Measurements from ENCODE around the gene ARID1B. TPM values are rescaled to one million over a fixed set of nuclear protein-coding genes. Genes with fewer than 3 reads are reported as not detected.

Gene ARID1B
- total and polyA plus RNA-seq, 2 donors (not counting 1 experiment from before 2014, with no cell fraction given) = 47.2 to 280 TPM

DNA sequence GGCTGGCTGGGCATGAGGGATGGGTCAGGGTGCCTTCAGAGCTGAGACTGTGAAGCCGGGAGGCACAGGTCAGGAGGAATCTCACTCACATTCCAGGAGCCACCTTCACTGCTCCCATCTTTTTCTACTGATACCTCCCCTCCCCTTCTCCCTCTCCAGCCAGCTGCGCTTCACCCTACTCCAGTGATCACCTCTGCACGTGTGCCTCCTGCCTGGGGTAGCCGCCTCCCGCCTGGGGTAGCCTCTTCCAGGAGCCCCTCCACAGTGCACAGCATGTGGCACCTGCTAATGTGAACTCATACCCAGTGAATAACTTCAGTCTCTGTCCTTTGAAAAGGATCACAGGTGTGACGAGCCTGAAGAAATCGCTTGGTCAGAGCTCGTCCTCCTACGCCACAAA, 313.6 kb downstream of the ARID1B start:
- POLR2A ChIA-PET = no interaction called here
- no peaks in the 10 kb centered on the region for H3K9me3 ChIP-seq (ENCODE audit: control extremely low read depth in 1 of 3, control insufficient read depth in 2 of 3, insufficient read depth in 1 of 3, low read length in 2 of 3)

GRCh38 chr6:157091243-157091642, 314.1 kb downstream of the ARID1B start:
- no peaks in the 10 kb centered on the region for H3K27me3 ChIP-seq (replicated peaks in 1 of 4; ENCODE audit: control extremely low read depth in 1 of 4, control insufficient read depth in 3 of 4, insufficient read depth in 4 of 4, low read length in 3 of 4)
- no peaks in the 10 kb centered on the region for H3K9me3 ChIP-seq (ENCODE audit: control extremely low read depth in 1 of 3, control insufficient read depth in 2 of 3, insufficient read depth in 1 of 3, low read length in 2 of 3)
- H3K4me1 Mint-ChIP-seq = peaks cover 32% of the 10 kb centered on the region
- no CpG with 5 or more reads among the region's 2 CpGs for WGBS (ENCODE audit: insufficient coverage)
- H3K4me3 Mint-ChIP-seq = no peak overlapping the region
- H3K27me3 Mint-ChIP-seq = no peaks in the 10 kb centered on the region
- TF ChIP-seq EZH2 (IDR thresholded peaks at IDR 0.05; ENCODE audit: borderline replicate concordance, insufficient read depth, low read depth, low read length, poor library complexity, severe bottlenecking) = no peak
- TF ChIP-seq, protein P1, sequence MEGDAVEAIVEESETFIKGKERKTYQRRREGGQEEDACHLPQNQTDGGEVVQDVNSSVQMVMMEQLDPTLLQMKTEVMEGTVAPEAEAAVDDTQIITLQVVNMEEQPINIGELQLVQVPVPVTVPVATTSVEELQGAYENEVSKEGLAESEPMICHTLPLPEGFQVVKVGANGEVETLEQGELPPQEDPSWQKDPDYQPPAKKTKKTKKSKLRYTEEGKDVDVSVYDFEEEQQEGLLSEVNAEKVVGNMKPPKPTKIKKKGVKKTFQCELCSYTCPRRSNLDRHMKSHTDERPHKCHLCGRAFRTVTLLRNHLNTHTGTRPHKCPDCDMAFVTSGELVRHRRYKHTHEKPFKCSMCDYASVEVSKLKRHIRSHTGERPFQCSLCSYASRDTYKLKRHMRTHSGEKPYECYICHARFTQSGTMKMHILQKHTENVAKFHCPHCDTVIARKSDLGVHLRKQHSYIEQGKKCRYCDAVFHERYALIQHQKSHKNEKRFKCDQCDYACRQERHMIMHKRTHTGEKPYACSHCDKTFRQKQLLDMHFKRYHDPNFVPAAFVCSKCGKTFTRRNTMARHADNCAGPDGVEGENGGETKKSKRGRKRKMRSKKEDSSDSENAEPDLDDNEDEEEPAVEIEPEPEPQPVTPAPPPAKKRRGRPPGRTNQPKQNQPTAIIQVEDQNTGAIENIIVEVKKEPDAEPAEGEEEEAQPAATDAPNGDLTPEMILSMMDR (IDR thresholded peaks at IDR 0.05) = no peak
- ATAC-seq (ENCODE audit: low read depth) = no peak
- CTCF ChIA-PET = interaction anchor here (1.1 kb wide), 1 partner anchor 12 kb away, joined by 3 read pairs; no protein-coding TSS in a partner anchor
- peaks cover 73% of the 10 kb centered on the region for H4K20me1 ChIP-seq (ENCODE audit: control insufficient read depth, insufficient read depth, low read length, poor library complexity, severe bottlenecking)
- no peaks in the 10 kb centered on the region for H3K9me3 Mint-ChIP-seq (ENCODE audit: insufficient read depth)
- POLR2A ChIA-PET = no interaction called here
- H3K36me3 ChIP-seq (replicated peaks in 1 of 2; ENCODE audit: control extremely low read depth in 1 of 2, control insufficient read depth in 1 of 2, extremely low read depth in 1 of 2, insufficient read depth in 2 of 2, low read length in 1 of 2) = peaks cover 7 to 32% of the 10 kb centered on the region in 2 experiments
- H3K4me1 ChIP-seq (ENCODE audit: control insufficient read depth in 2 of 2, insufficient read depth in 2 of 2, low read length in 2 of 2) = peaks cover 14 to 16% of the 10 kb centered on the region in 2 donors
- H3K9ac ChIP-seq (ENCODE audit: low read length) = no peak overlapping the region
- no peak for DNase-seq
- no peak overlapping the region for H2AFZ ChIP-seq (ENCODE audit: insufficient read depth, low read depth, low read length, poor library complexity, severe bottlenecking)
- H3K4me3 ChIP-seq (ENCODE audit: control extremely low read depth in 1 of 5, extremely low read depth in 1 of 5, insufficient read depth in 1 of 5, low read depth in 2 of 5, low read length in 4 of 5) = no peak overlapping the region
- H3K27ac ChIP-seq (ENCODE audit: low read length in 2 of 2) = no peak overlapping the region
- intact Hi-C loops (cut with micrococcal nuclease) = no loop called here
- H3K27ac Mint-ChIP-seq = no peak overlapping the region
- H3K79me2 ChIP-seq (ENCODE audit: control insufficient read depth, insufficient read depth, low read length) = peaks cover 75% of the 10 kb centered on the region
- H3K4me2 ChIP-seq (replicated peaks; ENCODE audit: low read depth, low read length, poor library complexity, severe bottlenecking) = no peak overlapping the region

More for the DNA sequence above, 313.6 kb downstream of the ARID1B start:
- peaks cover 68% of the 10 kb centered on the region for H4K20me1 ChIP-seq (ENCODE audit: control insufficient read depth, insufficient read depth, low read length, poor library complexity, severe bottlenecking)
- ATAC-seq (ENCODE audit: low read depth) = no peak
- H3K4me1 ChIP-seq (ENCODE audit: control insufficient read depth in 2 of 2, insufficient read depth in 2 of 2, low read length in 2 of 2) = peaks cover 14 to 16% of the 10 kb centered on the region in 2 donors
- H2AFZ ChIP-seq (ENCODE audit: insufficient read depth, low read depth, low read length, poor library complexity, severe bottlenecking) = no peak overlapping the region
- WGBS (ENCODE audit: insufficient coverage) = 92% methylated on average over 9 of the region's 9 CpGs
- CTCF ChIA-PET = interaction anchor here (0.9 to 1.1 kb wide), 2 partner anchors 12 kb away, joined by 3 read pairs; no protein-coding TSS in a partner anchor
- no peak overlapping the region for H3K4me3 ChIP-seq (ENCODE audit: control extremely low read depth in 1 of 5, extremely low read depth in 1 of 5, insufficient read depth in 1 of 5, low read depth in 2 of 5, low read length in 4 of 5)
- no peaks in the 10 kb centered on the region for H3K27me3 ChIP-seq (replicated peaks in 1 of 4; ENCODE audit: control extremely low read depth in 1 of 4, control insufficient read depth in 3 of 4, insufficient read depth in 4 of 4, low read length in 3 of 4)
- TF ChIP-seq, protein P1 (IDR thresholded peaks at IDR 0.05) = no peak
- TF ChIP-seq EZH2 (IDR thresholded peaks at IDR 0.05; ENCODE audit: borderline replicate concordance, insufficient read depth, low read depth, low read length, poor library complexity, severe bottlenecking) = no peak
- no peak overlapping the region for H3K9ac ChIP-seq (ENCODE audit: low read length)
- intact Hi-C loops (cut with micrococcal nuclease) = no loop called here
- Mint-ChIP-seq H3K27me3 (no peaks in the 10 kb centered on the region), H3K4me3 (no peak overlapping the region), H3K9me3 (ENCODE audit: insufficient read depth) (no peaks in the 10 kb centered on the region), H3K27ac (no peak overlapping the region), H3K4me1 (peaks cover 31% of the 10 kb centered on the region)
- H3K79me2 ChIP-seq (ENCODE audit: control insufficient read depth, insufficient read depth, low read length) = peaks cover 74% of the 10 kb centered on the region
- DNase-seq = no peak
- no peak overlapping the region for H3K27ac ChIP-seq (ENCODE audit: low read length in 2 of 2)
- no peak overlapping the region for H3K4me2 ChIP-seq (replicated peaks; ENCODE audit: low read depth, low read length, poor library complexity, severe bottlenecking)
- peaks cover 10 to 37% of the 10 kb centered on the region in 2 experiments for H3K36me3 ChIP-seq (replicated peaks in 1 of 2; ENCODE audit: control extremely low read depth in 1 of 2, control insufficient read depth in 1 of 2, extremely low read depth in 1 of 2, insufficient read depth in 2 of 2, low read length in 1 of 2)
